Measurements from ENCODE around the gene NRG3. TPM values are rescaled to one million over a fixed set of nuclear protein-coding genes. Genes with fewer than 3 reads are reported as not detected.

NRG3 gene
- total RNA-seq, 1 experiment from 2014 or later: 0.08 TPM

- no peaks in the 10 kb centered on the region for H3K36me3 ChIP-seq (ENCODE audit: control insufficient read depth, insufficient read depth, low read length)
- in situ Hi-C loops (cut with HindIII; ENCODE audit: low pct_unique_long_range_greater_than_20kb, low sequenced_read_pairs) (no loop called here), intact Hi-C loops (cut with micrococcal nuclease; ENCODE audit: unreplicated experiment) (no loop called here)
- DNase-seq (ENCODE audit: low read depth, low spot score) (no peak), ATAC-seq (no peak)
- H3K9me3 ChIP-seq (ENCODE audit: control insufficient read depth, insufficient read depth, low read depth, low read length): no peaks in the 10 kb centered on the region
- no peaks in the 10 kb centered on the region for H3K4me1 ChIP-seq (ENCODE audit: control insufficient read depth, insufficient read depth, low read length)
- TF ChIP-seq CTCF (IDR thresholded peaks at IDR 0.05): no peak
- TF ChIP-seq POLR2AphosphoS5 (IDR thresholded peaks at IDR 0.05; ENCODE audit: low read depth, low read length): no peak
- no peak for TF ChIP-seq SIN3A (IDR thresholded peaks at IDR 0.05; ENCODE audit: borderline replicate concordance, insufficient read depth, low read depth, low read length)
- TF ChIP-seq TCF7L2 (IDR thresholded peaks at IDR 0.05; ENCODE audit: low read depth, low read length): no peak
- no peak for TF ChIP-seq REST (IDR thresholded peaks at IDR 0.05; ENCODE audit: insufficient read depth in 1 of 2, low read depth in 2 of 2, low read length in 1 of 2)
- H3K4me3 ChIP-seq (ENCODE audit: low read depth in 2 of 2, low read length in 2 of 2): no peak overlapping the region
- no peak overlapping the region for H3K27ac ChIP-seq (ENCODE audit: low read length)
- BruUV-seq (replicated peaks): no TSS peak
- ChIA-PET CTCF (no interaction called here), POLR2A (no interaction called here)
- no peaks in the 10 kb centered on the region for H3K27me3 ChIP-seq (ENCODE audit: control insufficient read depth, insufficient read depth, low read length)
These were observed 520.0 kb downstream of the NRG3 start for GRCh38 chr10:82394987-82395386.

- BruUV-seq (replicated peaks): no TSS peak
These were observed 521.9 kb downstream of the NRG3 start for GRCh38 chr10:82396886-82397285.

More at GRCh38 chr10:82396886-82397285, 521.9 kb downstream of the NRG3 start:
- intact Hi-C loops (cut with micrococcal nuclease; ENCODE audit: unreplicated experiment): no loop called here
- H3K4me1 ChIP-seq (ENCODE audit: control insufficient read depth, insufficient read depth, low read length): no peaks in the 10 kb centered on the region
- H3K27ac ChIP-seq (ENCODE audit: low read length): no peak overlapping the region
- ChIA-PET CTCF (no interaction called here), POLR2A (no interaction called here)
- TF ChIP-seq POLR2AphosphoS5 (IDR thresholded peaks at IDR 0.05; ENCODE audit: low read depth, low read length) (no peak), CTCF (IDR thresholded peaks at IDR 0.05) (no peak), SIN3A (IDR thresholded peaks at IDR 0.05; ENCODE audit: borderline replicate concordance, insufficient read depth, low read depth, low read length) (no peak), REST (IDR thresholded peaks at IDR 0.05; ENCODE audit: insufficient read depth in 1 of 2, low read depth in 2 of 2, low read length in 1 of 2) (no peak), TCF7L2 (IDR thresholded peaks at IDR 0.05; ENCODE audit: low read depth, low read length) (no peak)
- no peak overlapping the region for H3K4me3 ChIP-seq (ENCODE audit: low read depth in 2 of 2, low read length in 2 of 2)
- DNase-seq (ENCODE audit: low read depth, low spot score) (no peak), ATAC-seq (no peak)
- in situ Hi-C loops (cut with HindIII; ENCODE audit: low pct_unique_long_range_greater_than_20kb, low sequenced_read_pairs): no loop called here
- no peaks in the 10 kb centered on the region for H3K9me3 ChIP-seq (ENCODE audit: control insufficient read depth, insufficient read depth, low read depth, low read length)
- no peaks in the 10 kb centered on the region for H3K36me3 ChIP-seq (ENCODE audit: control insufficient read depth, insufficient read depth, low read length)
- no peaks in the 10 kb centered on the region for H3K27me3 ChIP-seq (ENCODE audit: control insufficient read depth, insufficient read depth, low read length)

Measured in Panc1 (cell line).